ENCODE measurements around the gene CPN1.

CPN1 gene

DNA sequence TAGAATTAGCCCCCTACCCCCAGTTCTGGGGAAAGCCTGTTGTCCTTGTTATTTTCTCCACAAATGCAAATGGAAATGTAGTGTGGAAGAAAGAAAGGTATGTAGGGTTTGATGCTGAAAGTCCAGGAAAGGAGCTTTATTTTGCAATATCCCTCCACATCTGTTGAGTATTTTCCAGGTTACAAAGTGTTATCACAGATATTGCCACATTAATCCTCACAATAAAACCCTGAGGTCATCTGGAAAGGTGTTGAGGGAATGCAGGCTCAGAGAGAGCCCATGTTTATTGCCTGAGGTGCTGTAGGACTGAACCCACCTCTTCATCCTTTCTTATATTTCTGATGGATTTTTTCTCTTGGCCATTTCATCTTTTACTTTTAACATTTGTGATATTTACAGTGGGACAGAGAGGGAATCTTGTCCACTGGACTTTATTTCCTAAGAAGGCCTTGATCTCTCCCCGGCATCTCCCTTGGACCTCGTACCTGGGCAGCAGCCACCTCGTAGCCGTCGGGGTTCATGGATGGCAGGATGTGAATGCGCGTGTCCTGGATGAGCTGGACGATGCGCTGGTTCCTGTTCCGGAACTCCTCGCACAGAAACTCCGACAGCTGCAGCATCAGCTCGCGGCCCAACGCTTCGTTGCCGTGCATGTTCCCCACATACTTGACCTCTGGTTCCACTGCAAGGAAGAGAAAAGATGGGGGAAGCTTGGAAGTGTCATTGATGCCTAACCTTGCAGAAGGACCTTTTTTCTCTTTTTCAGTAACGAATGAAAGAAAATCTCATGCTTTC is 6.0 kb downstream of the CPN1 start:
- DNase-seq = no peak

GRCh38 chr10:100072514-100072913 is 9.2 kb downstream of the CPN1 start:
- DNase-seq = no peak

GRCh38 chr10:100071529-100071928 is 10.1 kb downstream of the CPN1 start:
- DNase-seq = no peak

DNA sequence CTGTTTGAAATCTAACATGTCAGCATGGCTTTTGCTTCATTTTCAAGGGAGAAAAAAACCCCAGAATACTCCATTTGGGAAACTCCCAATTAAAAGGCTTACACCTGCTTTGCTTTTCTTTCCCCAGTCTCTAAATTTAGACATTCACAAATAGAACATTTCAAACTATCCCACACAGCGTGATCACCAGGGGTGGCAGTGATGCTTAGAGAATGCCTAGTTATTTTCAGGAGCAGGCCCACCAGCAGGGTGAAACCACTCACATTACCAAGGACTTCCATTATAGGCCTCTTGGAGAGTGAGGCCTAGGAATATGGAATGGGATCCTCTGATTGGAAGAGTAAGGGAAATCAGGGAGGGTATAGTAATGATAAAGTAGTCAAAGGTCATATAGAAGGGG is 14.2 kb downstream of the CPN1 start:
- no peak for DNase-seq

DNA sequence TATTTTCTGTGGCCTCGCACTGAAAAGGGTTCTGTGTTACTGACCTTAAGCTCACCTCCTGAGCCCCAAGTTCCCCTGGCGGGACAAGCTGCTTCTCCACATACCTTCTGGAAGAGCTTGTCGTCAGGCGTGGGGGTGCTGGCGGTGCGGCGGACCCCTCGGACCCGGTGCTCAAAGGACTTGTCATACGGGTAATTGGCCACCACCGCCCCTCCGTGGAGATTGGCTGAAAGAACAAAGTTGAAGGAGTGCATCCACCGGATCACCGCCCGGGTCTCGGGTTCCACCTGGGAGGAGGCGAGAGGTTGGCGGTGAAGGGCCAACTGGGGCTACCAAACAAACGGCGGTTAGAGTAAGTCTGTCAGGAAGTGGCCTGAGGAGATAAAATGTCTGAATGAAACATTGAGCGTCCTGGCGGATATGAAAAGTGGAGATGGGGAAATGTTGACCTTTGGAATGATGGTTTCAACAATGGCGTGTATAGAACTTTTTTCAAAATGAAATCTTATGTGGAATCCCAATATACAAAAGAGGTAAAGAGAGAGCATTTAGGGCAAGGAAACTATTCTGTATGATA is 16.5 kb downstream of the CPN1 start:
- DNase-seq = no peak

DNA sequence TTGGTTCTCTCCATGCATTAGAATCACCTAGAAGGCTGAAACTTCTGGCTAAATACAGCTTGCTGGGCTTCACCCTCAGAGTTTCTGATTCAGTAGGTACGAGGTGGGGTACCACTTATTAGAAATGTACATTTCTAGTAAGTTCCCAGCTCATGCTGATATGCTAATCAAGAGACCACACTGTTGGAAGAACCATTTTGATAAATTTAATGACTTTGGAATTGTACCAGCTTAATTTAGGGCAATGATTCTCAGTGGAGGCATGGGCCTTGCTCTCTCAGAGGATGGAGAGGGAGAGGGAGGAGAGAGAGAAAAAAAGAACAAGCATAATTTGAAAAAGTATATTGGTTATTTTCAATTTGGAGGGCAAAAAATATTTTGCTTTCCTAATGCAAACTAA is 20.3 kb downstream of the CPN1 start:
- DNase-seq = no peak

DNA sequence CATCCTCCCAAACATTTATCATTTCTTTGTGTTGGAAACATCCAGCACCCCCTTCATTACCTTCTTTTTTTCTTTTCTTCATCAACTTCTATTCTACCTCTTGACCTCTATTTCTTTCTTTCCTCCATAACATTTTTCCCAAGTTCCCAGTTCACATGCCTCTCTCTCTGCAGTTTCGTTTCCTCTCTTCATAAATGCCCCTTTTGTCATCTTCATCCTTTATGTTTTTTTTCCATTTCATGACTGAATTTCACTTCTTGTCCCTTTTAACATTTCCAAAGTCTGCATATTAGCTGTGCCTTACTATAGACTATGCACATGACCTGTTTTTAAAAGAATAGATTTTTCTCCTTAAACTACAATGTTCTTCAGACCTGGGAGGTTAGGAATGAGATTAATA is 23.7 kb downstream of the CPN1 start:
- DNase-seq = no peak

GRCh38 chr10:100053686-100054460 is 27.8 kb downstream of the CPN1 start:
- no peak for DNase-seq

- DNase-seq = peak; percentile 80
Measured at GRCh38 chr10:100046021-100046486, 35.6 kb downstream of the CPN1 start.

GRCh38 chr10:100045592-100045991 is 36.1 kb downstream of the CPN1 start:
- DNase-seq = no peak

DNA sequence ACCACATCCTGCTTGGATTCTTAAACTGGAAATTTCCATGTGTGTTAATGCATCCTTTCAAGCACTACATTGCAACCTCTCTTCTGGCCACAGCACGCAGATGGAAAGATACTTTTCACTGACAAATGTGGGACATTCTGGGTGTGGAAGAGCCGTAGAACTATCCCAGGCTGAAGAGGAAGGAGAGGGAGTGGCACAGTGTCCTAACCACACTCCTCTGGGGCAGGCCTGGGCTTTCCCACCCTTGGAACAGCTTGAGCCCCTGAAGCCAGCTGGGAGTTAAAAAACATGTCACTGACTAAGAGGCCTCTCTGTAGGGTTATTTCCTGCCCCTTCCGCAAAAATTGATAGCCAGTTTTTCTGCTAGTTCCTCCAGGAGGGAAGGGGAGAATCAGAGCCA is 37.9 kb downstream of the CPN1 start:
- no peak for DNase-seq

DNA sequence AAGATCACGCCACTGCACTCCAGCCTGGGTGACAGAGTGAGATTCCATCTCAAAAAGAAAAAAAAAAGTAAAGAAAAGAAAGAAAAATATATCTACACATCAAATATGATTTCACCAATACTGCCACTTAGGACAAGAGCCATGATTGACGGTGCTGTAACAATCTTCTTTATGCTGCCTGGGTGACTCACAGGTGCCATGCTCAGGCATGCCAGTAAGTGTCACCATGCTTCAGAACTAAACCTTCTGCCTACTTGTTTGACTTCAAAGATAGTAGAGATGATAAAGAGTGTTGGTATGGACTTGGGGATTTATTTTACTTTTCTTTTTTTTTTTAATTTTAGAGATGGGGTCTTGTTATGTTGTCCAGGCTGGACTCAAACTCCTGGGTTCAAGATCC is 38.3 kb downstream of the CPN1 start:
- no peak for DNase-seq

GRCh38 chr10:100041306-100042002 is 40.2 kb downstream of the CPN1 start:
- no peak for DNase-seq

- DNase-seq = no peak
Measured at GRCh38 chr10:100038561-100039071, 43.1 kb downstream of the CPN1 start.

DNA sequence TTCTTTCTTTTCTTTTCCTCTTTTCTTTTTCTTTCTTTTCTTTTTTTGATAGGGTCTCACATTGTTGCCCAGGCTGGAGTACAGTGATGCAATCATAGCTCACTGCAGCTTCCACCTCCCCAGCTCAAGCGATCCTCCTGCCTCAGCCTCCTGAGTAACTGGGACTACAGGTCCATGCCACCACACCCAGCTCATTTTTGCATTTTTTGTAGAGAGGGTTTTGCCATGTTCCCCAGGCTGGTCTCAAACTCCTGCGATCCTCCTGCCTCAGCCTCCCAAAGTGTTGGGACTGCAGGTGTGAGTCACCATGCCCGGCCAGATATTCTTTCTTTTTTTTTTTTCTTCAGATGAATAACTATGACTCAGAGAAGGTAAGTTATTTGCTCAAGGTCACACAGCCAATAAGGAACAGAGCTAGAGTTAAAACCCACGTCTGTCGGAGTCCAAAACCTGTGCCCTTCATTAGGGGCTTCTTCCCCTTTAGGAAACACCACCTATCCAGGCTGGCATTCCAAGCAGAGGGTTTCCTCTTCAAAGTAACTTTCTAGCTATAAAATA is 43.8 kb downstream of the CPN1 start:
- DNase-seq = no peak

DNA sequence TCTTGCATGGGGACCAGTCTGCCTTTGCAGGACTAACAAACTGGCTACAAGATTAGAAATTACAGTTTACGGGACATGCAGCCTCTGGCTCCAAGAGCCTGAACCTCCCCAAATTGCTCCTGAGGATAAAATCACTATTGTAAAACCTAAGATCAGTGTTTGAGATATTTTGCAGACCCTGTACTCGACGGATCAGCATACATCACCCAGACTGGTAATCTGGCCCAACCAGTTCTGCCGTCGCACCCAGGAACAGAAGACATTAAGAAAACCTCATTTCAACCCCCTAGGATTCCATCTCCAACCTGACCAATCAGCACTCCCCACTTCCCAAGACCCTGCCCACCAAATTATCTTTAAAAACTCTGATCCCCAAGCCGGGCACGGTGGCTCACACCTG is 44.8 kb downstream of the CPN1 start:
- DNase-seq = no peak

GRCh38 chr10:100033766-100034418 is 47.8 kb downstream of the CPN1 start:
- no peak for DNase-seq

- DNase-seq = no peak
Measured at GRCh38 chr10:100027416-100027815, 54.3 kb downstream of the CPN1 start.

DNA sequence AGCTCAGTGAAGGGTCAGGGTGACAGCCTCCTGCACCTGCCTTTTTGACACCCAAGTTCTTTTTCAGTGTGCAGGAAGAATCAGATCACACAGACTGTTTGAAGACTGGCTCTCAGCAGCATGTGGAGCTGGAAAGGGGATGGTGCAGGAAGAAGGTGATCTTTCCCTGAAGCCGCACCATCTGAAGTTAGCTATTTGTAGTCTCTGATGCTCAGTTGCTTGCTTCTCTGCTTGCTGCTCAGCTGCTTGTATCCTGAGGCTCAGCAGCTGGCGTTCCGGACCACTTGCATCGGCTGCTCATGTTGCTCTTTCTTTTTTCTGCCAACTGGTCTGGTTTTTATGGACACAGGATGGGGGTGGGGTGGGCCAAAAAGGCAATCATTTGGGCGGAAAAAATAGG is 56.1 kb downstream of the CPN1 start:
- DNase-seq = no peak

DNA sequence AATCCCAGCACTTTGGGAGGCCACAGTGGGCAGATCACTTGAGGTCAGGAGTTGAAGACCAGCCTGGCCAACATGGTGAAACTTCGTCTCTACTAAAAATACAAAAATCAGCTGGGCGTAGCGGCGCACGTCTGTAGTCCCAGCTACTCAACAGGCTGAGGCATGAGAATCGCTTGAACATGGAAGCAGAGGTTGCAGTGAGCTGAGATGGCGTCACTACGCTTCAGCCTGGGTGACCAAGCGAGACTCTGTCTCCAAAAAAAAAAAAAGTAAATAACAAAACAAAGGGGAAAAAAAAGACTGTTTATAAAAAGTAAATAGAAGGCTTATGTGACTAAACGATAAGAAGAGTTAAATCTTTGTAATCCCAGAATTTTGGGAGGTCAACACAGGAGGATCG is 56.9 kb downstream of the CPN1 start:
- no peak for DNase-seq

GRCh38 chr10:100022403-100022802 is 59.3 kb downstream of the CPN1 start:
- DNase-seq = no peak

GRCh38 chr10:100021322-100021721 is 60.3 kb downstream of the CPN1 start:
- no peak for DNase-seq
